ENCODE data around the gene EGLN2. TPM values are rescaled to one million over a fixed set of nuclear protein-coding genes. Genes with fewer than 3 reads are reported as not detected.
"Not testable (repeated sequence)": the region's sequence is repeated elsewhere in the genome, so short reads cannot be mapped to it uniquely, and the experiment has no call there.

EGLN2 gene
- total RNA-seq, 2 donors from 2014 or later = 88.3 to 96.7 TPM

DNA sequence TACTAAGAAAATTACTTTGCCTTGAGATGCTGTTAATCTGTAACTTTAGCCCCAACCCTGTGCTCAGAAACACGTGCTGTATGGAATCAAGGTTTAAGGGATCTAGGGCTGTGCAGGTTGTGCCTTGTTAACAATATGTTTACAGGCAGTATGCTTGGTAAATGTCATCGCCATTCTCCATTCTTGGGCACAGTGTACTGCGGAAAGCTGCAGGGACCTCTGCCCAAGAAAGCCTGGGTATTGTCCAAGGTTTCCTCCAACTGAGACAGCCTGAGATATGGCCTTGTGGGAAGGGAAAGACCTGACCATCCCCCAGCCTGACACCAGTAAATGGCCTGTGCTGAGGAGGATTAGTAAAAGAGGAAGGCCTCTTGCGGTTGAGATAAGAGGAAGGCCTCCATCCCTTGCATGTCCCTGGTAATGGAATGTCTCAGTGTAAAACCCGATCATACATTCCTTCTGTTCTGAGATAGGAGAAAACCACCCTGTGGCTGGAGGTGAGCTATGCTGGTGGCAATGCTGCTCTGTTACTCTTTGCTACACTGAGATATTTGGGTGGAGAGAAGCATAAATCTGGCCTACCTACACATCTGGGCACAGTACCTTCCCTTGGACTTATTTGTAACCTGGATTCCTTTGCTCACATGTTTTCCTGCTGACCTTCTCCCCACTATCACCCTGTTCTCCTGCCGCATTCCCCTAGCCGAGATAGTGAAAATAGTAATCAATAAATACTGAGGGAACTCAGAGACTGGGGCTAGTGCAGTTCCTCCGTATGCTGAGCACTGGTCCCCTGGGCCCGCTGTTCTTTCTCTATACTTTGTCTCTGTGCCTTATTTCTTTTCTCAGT, 23.9 kb downstream of the EGLN2 start:
- H3K9me3 Mint-ChIP-seq, H3K27ac Mint-ChIP-seq, H3K36me3 Mint-ChIP-seq, ATAC-seq: not testable (repeated sequence)
- DNase-seq (ENCODE audit: low spot score in 2 of 2) = peak in 1 of 2 donors; percentile 9

DNA sequence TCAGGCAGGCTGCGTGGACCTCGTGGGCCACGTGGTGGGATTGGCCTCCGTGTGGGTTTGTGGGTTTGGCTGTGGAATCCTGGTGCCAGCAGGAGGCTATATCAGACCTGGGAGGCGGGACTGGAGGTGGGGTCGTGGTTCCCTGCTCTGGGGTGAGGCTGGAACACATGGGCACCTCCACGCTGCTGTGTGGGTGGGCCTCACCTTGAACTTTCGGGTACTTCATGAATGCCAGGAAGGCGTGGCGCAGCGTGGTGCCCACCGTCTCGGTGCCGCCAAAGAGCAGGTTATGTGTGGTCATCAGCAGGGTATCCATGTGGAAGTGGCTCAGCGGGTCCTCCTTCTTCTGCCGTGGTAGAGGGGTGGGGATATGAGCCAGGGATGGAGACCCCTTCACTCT, 25.9 kb downstream of the EGLN2 start:
- not testable (repeated sequence) for H3K36me3 Mint-ChIP-seq, H3K9me3 Mint-ChIP-seq, ATAC-seq
- peak in 1 of 2 donors; percentile 41 for DNase-seq (ENCODE audit: low spot score in 2 of 2)
- peak overlapping the region in 1 of 2 donors; percentile 31 for H3K27ac Mint-ChIP-seq

GRCh38 chr19:40825460-40826095, 26.6 kb downstream of the EGLN2 start:
- not testable (repeated sequence) for H3K36me3 Mint-ChIP-seq; DNase-seq (ENCODE audit: low spot score in 2 of 2); ATAC-seq; H3K9me3 Mint-ChIP-seq
- H3K27ac Mint-ChIP-seq = peak overlapping the region in 1 of 2 donors; percentile 31

DNA sequence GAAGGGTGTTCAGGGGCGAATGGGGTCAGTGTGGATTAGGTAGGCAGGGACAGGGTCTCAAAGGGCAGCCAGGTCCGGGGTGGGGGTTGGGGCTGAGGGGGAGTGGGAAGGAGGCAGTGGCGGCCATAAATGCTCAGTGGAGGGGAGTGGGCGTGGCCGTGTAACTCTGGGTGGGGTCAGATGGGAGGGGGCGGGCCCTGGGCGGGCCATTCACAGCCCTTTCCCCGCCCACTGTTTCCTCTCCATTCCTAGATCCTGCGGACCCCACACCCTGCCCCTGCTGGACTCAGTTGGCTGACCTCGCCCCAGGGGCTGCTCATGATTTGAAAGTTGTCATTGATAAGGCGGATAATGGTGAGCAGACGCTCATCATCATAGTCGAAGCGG, 27.3 kb downstream of the EGLN2 start:
- not testable (repeated sequence) for ATAC-seq; H3K36me3 Mint-ChIP-seq; H3K27ac Mint-ChIP-seq; DNase-seq (ENCODE audit: low spot score in 2 of 2); H3K9me3 Mint-ChIP-seq

GRCh38 chr19:40826699-40827385, 27.9 kb downstream of the EGLN2 start:
- ATAC-seq (peak; percentile 67 to 75), DNase-seq (ENCODE audit: low spot score in 2 of 2) (peak in 1 of 2 donors; percentile 49)
- H3K27ac Mint-ChIP-seq, H3K36me3 Mint-ChIP-seq, H3K9me3 Mint-ChIP-seq: not testable (repeated sequence)

GRCh38 chr19:40827386-40828247, 28.6 kb downstream of the EGLN2 start:
- DNase-seq (ENCODE audit: low spot score in 2 of 2) (peak in 1 of 2 donors; percentile 42), ATAC-seq (no peak)
- H3K36me3 Mint-ChIP-seq = peaks cover 6 to 7% of the 10 kb centered on the region in 2 donors
- no peak overlapping the region for H3K27ac Mint-ChIP-seq
- peaks cover 3 to 5% of the 10 kb centered on the region in 2 donors for H3K9me3 Mint-ChIP-seq

- no peak overlapping the region for H3K27ac Mint-ChIP-seq
- H3K36me3 Mint-ChIP-seq = peaks cover 6 to 7% of the 10 kb centered on the region in 2 donors
- no peak for DNase-seq (ENCODE audit: low spot score in 2 of 2)
- ATAC-seq = no peak
- peaks cover 3 to 5% of the 10 kb centered on the region in 2 donors for H3K9me3 Mint-ChIP-seq
Observed at GRCh38 chr19:40829205-40829604, 30.2 kb downstream of the EGLN2 start.

DNA sequence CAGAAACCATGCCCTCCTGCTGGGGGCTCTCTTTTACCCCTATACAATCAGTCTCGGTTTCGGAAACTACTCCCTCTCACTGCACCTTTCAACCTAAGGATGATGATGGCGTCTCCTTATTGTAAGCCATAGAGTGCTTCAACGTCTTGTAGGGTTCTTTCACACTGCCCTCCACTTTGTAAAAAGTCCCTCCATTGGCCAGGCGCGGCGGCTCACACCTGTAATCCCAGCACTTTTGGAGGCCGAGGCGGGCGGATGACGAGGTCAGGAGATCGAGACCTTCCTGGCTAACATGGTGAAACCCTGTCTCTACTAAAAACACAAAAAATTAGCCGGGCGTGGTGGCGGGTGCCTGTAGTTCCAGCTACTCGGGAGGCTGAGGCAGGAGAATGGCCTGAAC, 31.8 kb downstream of the EGLN2 start:
- H3K27ac Mint-ChIP-seq = peak overlapping the region in 1 of 2 donors; percentile 13
- peak in 1 of 2 donors; percentile 20 for DNase-seq (ENCODE audit: low spot score in 2 of 2)
- H3K9me3 Mint-ChIP-seq, H3K36me3 Mint-ChIP-seq, ATAC-seq: not testable (repeated sequence)

DNA sequence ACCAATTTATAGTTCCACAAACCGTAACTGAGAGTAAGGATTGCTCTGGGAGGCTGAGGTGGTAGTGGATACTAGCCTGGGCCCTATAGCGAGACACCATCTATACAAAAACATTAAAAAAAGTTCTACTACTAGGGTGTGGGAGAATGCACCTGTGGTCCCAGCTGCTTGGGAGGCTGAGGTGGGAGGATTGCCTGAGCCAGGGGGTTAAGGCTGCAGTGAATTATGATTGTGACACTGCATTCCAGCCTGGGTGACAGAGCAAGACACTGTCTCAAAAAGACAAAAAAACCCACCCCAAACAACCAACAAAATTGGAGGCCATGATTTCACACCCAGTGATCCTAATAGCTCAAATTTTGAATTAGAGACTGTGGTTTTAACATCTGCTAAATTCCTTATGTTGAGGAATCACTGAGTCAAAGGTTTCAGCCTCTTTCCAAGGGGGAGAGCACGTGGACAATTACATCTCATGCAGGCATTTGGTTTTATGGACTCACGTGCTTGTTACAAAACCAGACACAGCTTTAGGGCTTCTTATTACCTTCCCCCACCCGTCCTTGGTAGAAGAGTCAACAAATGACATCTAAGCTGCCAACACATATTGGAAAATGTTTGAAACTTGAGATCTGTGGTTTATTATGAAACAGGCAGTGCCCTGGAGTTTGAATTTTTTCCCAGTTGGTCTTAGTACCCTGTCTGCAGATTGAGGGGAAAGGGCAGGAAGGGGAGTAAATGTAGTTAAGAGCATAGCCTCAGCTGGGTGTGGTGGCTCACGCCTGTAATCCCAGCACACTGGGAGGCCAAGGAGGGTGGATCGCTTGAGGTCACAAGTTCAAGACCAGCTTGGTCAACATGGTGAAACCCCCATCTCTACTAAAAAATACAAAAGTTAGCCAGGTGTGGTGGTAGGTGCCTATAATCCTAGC, 32.8 kb downstream of the EGLN2 start:
- peaks cover 3 to 5% of the 10 kb centered on the region in 2 donors for H3K9me3 Mint-ChIP-seq
- DNase-seq (ENCODE audit: low spot score in 2 of 2) (peak in 1 of 2 donors; percentile 7), ATAC-seq (no peak)
- H3K36me3 Mint-ChIP-seq = peaks cover 3 to 5% of the 10 kb centered on the region in 2 donors
- no peak overlapping the region for H3K27ac Mint-ChIP-seq

DNA sequence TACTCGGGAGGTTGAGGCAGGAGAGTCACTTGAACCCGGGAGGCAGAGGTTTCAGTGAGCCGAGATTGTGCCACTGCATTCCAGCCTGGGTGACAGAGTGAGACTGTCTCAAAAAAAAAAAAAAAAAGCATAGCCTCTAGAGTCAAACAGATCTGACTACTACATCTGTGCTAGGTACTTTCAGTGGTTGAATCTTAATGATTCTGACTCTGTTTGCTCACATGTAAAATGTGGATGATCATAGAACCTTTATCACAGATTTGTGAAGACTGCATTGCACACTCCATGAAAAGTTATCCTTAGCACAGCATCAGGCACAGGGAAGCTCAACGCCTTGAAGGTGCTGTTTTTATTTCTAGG, 33.4 kb downstream of the EGLN2 start:
- peak in 1 of 2 donors; percentile 29 for ATAC-seq
- not testable (repeated sequence) for H3K27ac Mint-ChIP-seq

GRCh38 chr19:40833728-40834533, 34.9 kb downstream of the EGLN2 start:
- H3K9me3 Mint-ChIP-seq, H3K27ac Mint-ChIP-seq, H3K36me3 Mint-ChIP-seq, ATAC-seq: not testable (repeated sequence)
- peak in 1 of 2 donors; percentile 9 for DNase-seq (ENCODE audit: low spot score in 2 of 2)

More for the DNA sequence above, 33.4 kb downstream of the EGLN2 start:
- not testable (repeated sequence) for H3K36me3 Mint-ChIP-seq; H3K9me3 Mint-ChIP-seq; DNase-seq (ENCODE audit: low spot score in 2 of 2)

- DNase-seq (ENCODE audit: low spot score in 2 of 2) = peak in 1 of 2 donors; percentile 20
- no peak for ATAC-seq
- Mint-ChIP-seq H3K36me3 (no peaks in the 10 kb centered on the region), H3K27ac (no peak overlapping the region), H3K9me3 (no peaks in the 10 kb centered on the region)
Observed at GRCh38 chr19:40836754-40837429, 37.9 kb downstream of the EGLN2 start.

DNA sequence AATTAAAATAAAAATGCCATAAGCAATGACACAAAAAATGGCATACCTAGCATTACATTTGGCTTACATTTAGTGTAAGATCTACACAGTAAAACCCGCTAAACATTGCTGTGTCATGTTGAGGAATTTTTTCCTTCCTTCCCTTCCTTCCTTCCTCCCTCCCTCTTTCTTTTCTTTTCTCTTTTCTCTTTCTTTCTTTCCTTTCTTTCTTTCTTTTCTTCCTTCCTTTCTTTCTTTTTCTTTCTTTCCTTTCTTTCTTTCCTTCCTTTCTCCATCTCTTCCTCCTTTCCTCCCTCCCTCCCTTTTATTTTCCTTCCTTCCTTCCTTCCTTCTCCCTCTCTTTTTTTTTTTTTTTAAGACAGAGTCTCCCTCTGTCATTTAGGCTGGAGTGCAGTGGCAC, 39.5 kb downstream of the EGLN2 start:
- DNase-seq (ENCODE audit: low spot score in 2 of 2); H3K9me3 Mint-ChIP-seq; H3K27ac Mint-ChIP-seq; ATAC-seq; H3K36me3 Mint-ChIP-seq: not testable (repeated sequence)

DNA sequence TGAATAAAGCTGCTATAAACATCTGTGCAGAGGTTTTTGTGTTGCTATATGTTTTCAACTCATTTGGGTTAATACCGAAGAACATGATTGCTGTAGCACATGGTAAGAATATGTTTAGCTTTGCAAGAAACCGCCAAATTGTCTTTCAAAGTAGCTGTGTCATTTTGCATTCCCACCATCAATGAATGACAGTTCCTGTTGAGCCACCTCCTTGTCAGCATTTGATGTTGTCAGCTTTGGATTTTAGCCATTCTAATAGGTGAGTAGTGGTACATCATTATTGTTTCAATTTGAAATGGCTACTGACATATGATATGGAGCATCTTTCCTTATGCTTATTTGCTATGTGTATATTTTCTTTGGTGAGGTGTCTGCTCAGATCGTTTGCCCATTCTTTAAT, 43.0 kb downstream of the EGLN2 start:
- H3K9me3 Mint-ChIP-seq = not testable (repeated sequence)

More for the DNA sequence above, 43.0 kb downstream of the EGLN2 start:
- DNase-seq (ENCODE audit: low spot score in 2 of 2); H3K36me3 Mint-ChIP-seq; H3K27ac Mint-ChIP-seq; ATAC-seq: not testable (repeated sequence)

All from activated naive CD4-positive, alpha-beta T cell treated with anti-CD3 and anti-CD28 coated beads, Interleukin-2, amount 50 U/mL, for 72 hours (primary cell).